ENCODE results near the gene WDR7.

The WDR7 gene

DNA sequence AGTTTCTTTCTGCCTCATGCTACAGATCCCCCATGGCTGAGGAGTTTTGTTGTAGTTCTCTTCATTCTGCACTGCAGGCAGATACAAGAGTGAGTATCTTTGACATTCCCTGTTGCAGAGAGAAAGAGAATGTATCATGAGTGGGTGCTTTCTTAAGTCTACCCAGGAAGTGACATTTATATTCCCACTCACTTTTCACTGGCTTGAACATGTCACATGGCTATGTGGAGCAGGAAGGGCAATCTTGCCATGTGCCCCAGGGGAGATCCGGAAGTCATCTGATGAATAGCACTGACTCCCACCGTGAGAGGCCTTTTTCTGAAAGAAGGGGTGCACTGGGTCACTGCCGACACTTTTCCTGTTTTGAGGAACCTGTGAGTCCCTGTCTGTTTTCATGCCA, 429.3 kb downstream of the WDR7 start:
- DNase-seq (ENCODE audit: low spot score) = no peak

DNA sequence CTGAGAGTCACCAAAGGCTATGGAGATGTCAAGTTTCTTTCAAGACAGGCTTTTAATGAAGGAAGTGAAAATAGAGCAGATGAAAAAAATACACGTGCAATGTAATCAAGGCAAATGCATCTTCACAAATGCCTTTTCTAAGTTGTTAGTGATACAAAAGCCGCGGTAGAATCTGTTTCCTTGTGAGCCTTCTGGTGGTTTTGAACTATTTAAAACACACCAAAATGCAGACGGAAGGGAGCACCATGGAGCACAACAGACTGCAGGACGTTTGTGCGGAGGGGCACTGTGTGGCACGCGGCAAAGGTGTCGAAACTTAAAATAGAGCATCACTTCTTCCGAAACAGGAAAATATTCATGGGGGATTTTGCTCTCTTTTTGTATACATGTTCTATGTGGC, 430.7 kb downstream of the WDR7 start:
- no peak for DNase-seq (ENCODE audit: low spot score)

DNA sequence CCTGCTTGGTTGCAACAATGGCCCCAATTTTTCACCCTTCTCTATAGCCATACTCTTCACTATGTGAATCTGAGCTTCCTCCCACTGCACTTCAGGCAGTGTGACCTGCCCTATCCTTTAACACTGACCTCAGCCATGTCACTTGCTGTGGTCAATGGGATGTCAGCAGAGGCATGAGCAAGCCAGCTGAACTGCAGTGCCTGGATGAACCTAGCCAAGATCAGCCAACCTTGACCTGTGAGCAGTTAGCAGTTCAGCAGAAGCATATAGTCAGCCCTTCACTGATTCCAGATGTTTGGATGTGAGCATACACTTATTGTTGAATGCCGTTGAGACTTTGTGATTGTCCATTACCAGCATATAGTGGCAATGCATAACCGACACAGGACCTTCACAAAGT, 432.3 kb downstream of the WDR7 start:
- DNase-seq (ENCODE audit: low spot score) = no peak

DNA sequence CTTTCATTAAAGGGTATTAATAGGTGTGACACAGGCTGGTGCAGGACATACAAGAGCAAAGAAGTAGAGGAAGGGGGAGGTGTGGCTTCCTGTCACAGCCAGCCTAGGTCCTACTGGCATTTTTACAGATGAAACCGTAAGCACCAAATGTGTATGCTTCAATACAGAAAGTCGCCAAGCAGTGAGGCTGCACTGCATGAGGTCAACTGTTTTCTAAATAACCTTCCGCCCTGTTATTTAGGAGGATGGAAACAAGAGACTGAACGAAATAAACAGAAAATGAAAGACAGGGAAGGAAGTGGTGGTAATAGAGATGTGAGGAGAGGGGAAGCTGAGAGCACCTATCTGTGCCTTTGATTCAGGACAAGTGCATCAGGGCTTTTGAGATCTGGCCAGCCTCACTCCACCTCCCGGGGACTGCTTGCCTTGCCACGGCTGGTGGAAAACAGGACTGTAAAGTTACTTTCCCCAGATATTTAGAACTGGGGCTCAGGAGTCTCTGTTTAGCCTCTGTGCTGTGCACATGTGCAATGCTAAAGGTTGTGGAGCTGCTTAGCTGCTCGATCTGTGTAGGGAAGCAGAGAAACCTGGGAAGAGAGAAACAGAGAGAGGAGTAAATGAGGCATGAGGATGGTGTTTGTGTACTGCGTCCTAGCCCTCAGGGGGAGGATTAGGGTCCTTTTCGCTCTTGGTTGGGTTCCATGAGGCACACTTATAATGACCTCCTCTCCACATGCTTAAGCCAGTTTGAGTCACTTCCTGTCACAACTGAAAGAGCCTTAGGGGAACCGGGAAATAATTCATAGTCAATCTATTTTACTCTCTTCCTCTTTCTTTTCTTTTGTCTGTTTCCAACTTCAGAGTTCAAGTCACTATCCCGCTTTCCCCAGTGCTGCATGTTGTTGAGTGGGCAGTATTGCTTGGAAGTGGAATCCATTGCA, 433.4 kb downstream of the WDR7 start:
- no peak for DNase-seq (ENCODE audit: low spot score)

DNA sequence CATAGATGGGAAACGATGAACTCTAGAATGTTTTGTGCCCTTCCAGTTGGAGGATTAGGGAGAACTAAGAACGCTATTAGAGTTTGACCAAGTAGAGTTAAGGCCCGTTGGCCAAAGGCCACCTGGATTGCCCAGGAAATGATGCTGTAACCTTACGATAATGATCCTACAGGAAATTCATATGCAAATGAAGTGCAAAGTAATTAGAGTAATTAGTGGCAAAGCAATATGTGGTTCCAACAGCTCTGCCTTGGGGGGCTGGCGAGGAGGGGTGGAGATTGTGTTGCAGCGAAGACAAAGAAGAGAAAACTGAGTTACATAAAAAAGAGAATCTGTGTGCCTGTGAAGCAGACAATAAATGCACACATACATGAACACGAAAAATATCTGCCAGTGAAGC, 434.2 kb downstream of the WDR7 start:
- no peak for DNase-seq (ENCODE audit: low spot score)

GRCh38 chr18:57086163-57086562, 435.0 kb downstream of the WDR7 start:
- no peak for DNase-seq (ENCODE audit: low spot score)
